K562 (cell line): ENCODE data around the gene TUBGCP6.

Experiments used
- ARNT ChIP-seq, 2 experiments: fragments of 450-650 bp; IDR thresholded peaks; 2 replicates each; pipeline ENCODE4 v1.6.1; 2016; ENCODE audit warnings: mild to moderate bottlenecking in 1 of 2
- EZH2 ChIP-seq: IDR thresholded peaks from 2 replicates; pipeline ENCODE4 v1.6.1; 2012; ENCODE audit warnings: low read depth, mild to moderate bottlenecking, inconsistent platforms, low read length, borderline replicate concordance
- NRF1 ChIP-seq, 2 experiments: fragments of 450-650 bp; IDR thresholded peaks in 1 of 2; conservative IDR thresholded peaks in 1 of 2; 2 replicates each; pipeline ENCODE4 v1.6.1; 2014; ENCODE audit warnings: mild to moderate bottlenecking in 2 of 2
- RAD21 ChIP-seq, 2 experiments: fragments of 250-450 bp in 1 of 2; fragments of 450-650 bp in 1 of 2; sonication (Bioruptor Pico) in 1 of 2; formaldehyde crosslinking in 1 of 2; IDR thresholded peaks in 1 of 2; conservative IDR thresholded peaks in 1 of 2; 2 replicates each; pipeline versions ENCODE4 v1.4.0 to v1.8.0; 2020 to 2022; ENCODE audit warnings: mild to moderate bottlenecking in 2 of 2, moderate library complexity in 1 of 2
- SIN3A ChIP-seq, 2 experiments: fragments of 150-350 bp in 1 of 2; IDR thresholded peaks; 2 replicates each; pipeline ENCODE4 v1.6.1; 2011 to 2016; ENCODE audit warnings: borderline replicate concordance in 2 of 2, low read depth in 2 of 2, low read length in 2 of 2, mild to moderate bottlenecking in 2 of 2, moderate library complexity in 2 of 2; ENCODE audit not compliant: control insufficient read depth in 1 of 2
- TBP ChIP-seq: optimal IDR thresholded peaks from 2 replicates; pipeline ENCODE3; 2011; ENCODE audit warnings: low read depth, low read length, improper control_type of control experiment
- ZNF311 ChIP-seq: fragments of 250-450 bp; sonication (Bioruptor Pico); IDR thresholded peaks from 2 replicates; pipeline ENCODE4 v1.4.0; 2020; ENCODE audit warnings: mild to moderate bottlenecking, moderate library complexity

- TF ChIP-seq ZNF311 (CRISPR knock-in tag) (no peak), EZH2 (no peak), SIN3A (IDR thresholded peaks at IDR 0.05; ENCODE audit: borderline replicate concordance in 2 of 2, control insufficient read depth in 1 of 2, low read depth in 2 of 2, low read length in 2 of 2) (no peak), ARNT (IDR thresholded peaks at IDR 0.05) (no peak), RAD21 (CRISPR knock-in tag; conservative IDR thresholded peaks at IDR 0.05 in 1 of 2, IDR thresholded peaks at IDR 0.05 in 1 of 2) (no peak), TBP (no peak), NRF1 (conservative IDR thresholded peaks at IDR 0.05 in 1 of 2, IDR thresholded peaks at IDR 0.05 in 1 of 2) (no peak)
Observed at GRCh38 chr22:50261615-50262459, 17.0 kb upstream of the TUBGCP6 start, which contains the start of gene MAPK12.
